Melanocyte of skin (primary cell): ENCODE data around the gene FOXD4L3. TPM values are rescaled to one million over a fixed set of nuclear protein-coding genes. Genes with fewer than 3 reads are reported as not detected.

Experiments
- total RNA-seq, 2 donors: library from RNA; depleted of rRNA; stranded (reverse); fragments of >200 nt; gene quantifications; 2 replicates each; pipeline ENCODE4 v1.2.3, GENCODE V29; 2012

FOXD4L3 gene
- total RNA-seq = under 1 TPM in 1 of 2 donors, not detected in 1; under 0.01 TPM

GRCh38 chr9:68302567-68302966 lies at the start of gene FOXD4L3:
Gene FOXD4L3, plus strand, starts transcription at chr9:68302867. Its CDS starts 85 bp downstream, at chr9:68302952.

Other genes starting within 250 kb of the FOXD4L3 start
- 10 to 100 TPM; 11.0 to 16.3 TPM for gene ZNG1C, start 60.9 kb upstream of the FOXD4L3 start, total RNA-seq
- 1 to 10 TPM in 1 of 2 donors, under 1 TPM in 1; 0.67 to 1.4 TPM for gene PGM5, start 53.7 kb downstream of the FOXD4L3 start, total RNA-seq
- not detected for gene TMEM252, start 238.0 kb downstream of the FOXD4L3 start, total RNA-seq